GM23338 (cell line): ENCODE results near the gene KLK4.

Experiments used
- CREB1 ChIP-seq: fragments of 250-450 bp; sonication (Bioruptor Pico); IDR thresholded peaks from 2 replicates; pipeline ENCODE4 v1.5.0; 2020; ENCODE audit warnings: low read depth, mild to moderate bottlenecking, moderate library complexity
- EZH2 ChIP-seq: fragments of 200-600 bp; sonication (generic); IDR thresholded peaks from one replicate; pipeline ENCODE4 v1.8.0; 2017; ENCODE audit warnings: antibody characterized with exemption, mild to moderate bottlenecking, low read depth; ENCODE audit not compliant: unreplicated experiment
- EZH2phosphoT487 ChIP-seq: fragments of 200-600 bp; sonication (generic); IDR thresholded peaks from one replicate; pipeline ENCODE4 v1.8.1; 2018; ENCODE audit warnings: antibody characterized with exemption; ENCODE audit not compliant: unreplicated experiment
- JUNB ChIP-seq: IDR thresholded peaks from one replicate; pipeline ENCODE4 v1.6.1; 2016; ENCODE audit warnings: antibody characterized with exemption; ENCODE audit not compliant: unreplicated experiment
- NANOG ChIP-seq: IDR thresholded peaks from 2 replicates; pipeline ENCODE4 v1.6.1; 2016; ENCODE audit warnings: antibody characterized with exemption, borderline replicate concordance
- POLR2AphosphoS5 ChIP-seq: IDR thresholded peaks from 2 replicates; pipeline ENCODE4 v1.6.1; 2016; ENCODE audit warnings: antibody characterized with exemption, low read depth
- STAT1 ChIP-seq: IDR thresholded peaks from one replicate; pipeline ENCODE4 v1.6.1; 2016; ENCODE audit warnings: antibody characterized with exemption; ENCODE audit not compliant: unreplicated experiment
- ZNF114 ChIP-seq: fragments of 250-450 bp; sonication (Bioruptor Pico); IDR thresholded peaks from 2 replicates; pipeline ENCODE4 v1.5.0; 2020; ENCODE audit warnings: mild to moderate bottlenecking, moderate library complexity
- ZNF331 ChIP-seq: fragments of 250-450 bp; sonication (Bioruptor Pico); IDR thresholded peaks from 2 replicates; pipeline ENCODE4 v1.5.0; 2020; ENCODE audit warnings: low read depth, mild to moderate bottlenecking, moderate library complexity
- TF ChIP-seq, protein P1 (sequence below), 2 experiments: fragments of 200-600 bp in 1 of 2; sonication (generic) in 1 of 2; conservative IDR thresholded peaks; 2 replicates each; pipeline versions ENCODE4 v1.5.1 to v1.6.1; 2016 to 2017; ENCODE audit warnings: antibody characterized with exemption in 2 of 2, low read depth in 2 of 2, mild to moderate bottlenecking in 2 of 2, moderate library complexity in 1 of 2
- TF ChIP-seq, protein P2 (sequence below): IDR thresholded peaks from 2 replicates; pipeline ENCODE4 v1.6.1; 2016; ENCODE audit warnings: antibody characterized with exemption
- TF ChIP-seq, protein P3 (sequence below): IDR thresholded peaks from one replicate; pipeline ENCODE4 v1.6.1; 2018; ENCODE audit warnings: antibody characterized with exemption; ENCODE audit not compliant: unreplicated experiment
- TF ChIP-seq, protein P4 (sequence below): fragments of 250-450 bp; sonication (Bioruptor Pico); IDR thresholded peaks from 2 replicates; pipeline ENCODE4 v1.5.0; 2020; ENCODE audit warnings: mild to moderate bottlenecking, moderate library complexity

DNA sequence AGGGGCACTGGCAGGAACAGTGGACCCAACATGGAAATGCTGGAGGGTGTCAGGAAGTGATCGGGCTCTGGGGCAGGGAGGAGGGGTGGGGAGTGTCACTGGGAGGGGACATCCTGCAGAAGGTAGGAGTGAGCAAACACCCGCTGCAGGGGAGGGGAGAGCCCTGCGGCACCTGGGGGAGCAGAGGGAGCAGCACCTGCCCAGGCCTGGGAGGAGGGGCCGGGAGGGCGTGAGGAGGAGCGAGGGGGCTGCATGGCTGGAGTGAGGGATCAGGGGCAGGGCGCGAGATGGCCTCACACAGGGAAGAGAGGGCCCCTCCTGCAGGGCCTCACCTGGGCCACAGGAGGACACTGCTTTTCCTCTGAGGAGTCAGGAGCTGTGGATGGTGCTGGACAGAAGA, 33.9 kb downstream of the KLK4 start:
- TF ChIP-seq, protein P1, sequence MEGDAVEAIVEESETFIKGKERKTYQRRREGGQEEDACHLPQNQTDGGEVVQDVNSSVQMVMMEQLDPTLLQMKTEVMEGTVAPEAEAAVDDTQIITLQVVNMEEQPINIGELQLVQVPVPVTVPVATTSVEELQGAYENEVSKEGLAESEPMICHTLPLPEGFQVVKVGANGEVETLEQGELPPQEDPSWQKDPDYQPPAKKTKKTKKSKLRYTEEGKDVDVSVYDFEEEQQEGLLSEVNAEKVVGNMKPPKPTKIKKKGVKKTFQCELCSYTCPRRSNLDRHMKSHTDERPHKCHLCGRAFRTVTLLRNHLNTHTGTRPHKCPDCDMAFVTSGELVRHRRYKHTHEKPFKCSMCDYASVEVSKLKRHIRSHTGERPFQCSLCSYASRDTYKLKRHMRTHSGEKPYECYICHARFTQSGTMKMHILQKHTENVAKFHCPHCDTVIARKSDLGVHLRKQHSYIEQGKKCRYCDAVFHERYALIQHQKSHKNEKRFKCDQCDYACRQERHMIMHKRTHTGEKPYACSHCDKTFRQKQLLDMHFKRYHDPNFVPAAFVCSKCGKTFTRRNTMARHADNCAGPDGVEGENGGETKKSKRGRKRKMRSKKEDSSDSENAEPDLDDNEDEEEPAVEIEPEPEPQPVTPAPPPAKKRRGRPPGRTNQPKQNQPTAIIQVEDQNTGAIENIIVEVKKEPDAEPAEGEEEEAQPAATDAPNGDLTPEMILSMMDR (conservative IDR thresholded peaks at IDR 0.05; ENCODE audit: low read depth in 2 of 2), result 0 out of 4 replicates have a peak, but pooled peaks of 1 of the 2 experiments have one; percentile 3
- TF ChIP-seq EZH2 (no peak), CREB1 (no peak), POLR2AphosphoS5 (no peak), JUNB (no peak), ZNF114 (CRISPR knock-in tag) (no peak), EZH2phosphoT487 (no peak), NANOG (no peak), ZNF331 (CRISPR knock-in tag) (no peak), STAT1 (no peak)
- TF ChIP-seq, protein P2, sequence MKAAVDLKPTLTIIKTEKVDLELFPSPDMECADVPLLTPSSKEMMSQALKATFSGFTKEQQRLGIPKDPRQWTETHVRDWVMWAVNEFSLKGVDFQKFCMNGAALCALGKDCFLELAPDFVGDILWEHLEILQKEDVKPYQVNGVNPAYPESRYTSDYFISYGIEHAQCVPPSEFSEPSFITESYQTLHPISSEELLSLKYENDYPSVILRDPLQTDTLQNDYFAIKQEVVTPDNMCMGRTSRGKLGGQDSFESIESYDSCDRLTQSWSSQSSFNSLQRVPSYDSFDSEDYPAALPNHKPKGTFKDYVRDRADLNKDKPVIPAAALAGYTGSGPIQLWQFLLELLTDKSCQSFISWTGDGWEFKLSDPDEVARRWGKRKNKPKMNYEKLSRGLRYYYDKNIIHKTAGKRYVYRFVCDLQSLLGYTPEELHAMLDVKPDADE, result no peak
- TF ChIP-seq, protein P3, sequence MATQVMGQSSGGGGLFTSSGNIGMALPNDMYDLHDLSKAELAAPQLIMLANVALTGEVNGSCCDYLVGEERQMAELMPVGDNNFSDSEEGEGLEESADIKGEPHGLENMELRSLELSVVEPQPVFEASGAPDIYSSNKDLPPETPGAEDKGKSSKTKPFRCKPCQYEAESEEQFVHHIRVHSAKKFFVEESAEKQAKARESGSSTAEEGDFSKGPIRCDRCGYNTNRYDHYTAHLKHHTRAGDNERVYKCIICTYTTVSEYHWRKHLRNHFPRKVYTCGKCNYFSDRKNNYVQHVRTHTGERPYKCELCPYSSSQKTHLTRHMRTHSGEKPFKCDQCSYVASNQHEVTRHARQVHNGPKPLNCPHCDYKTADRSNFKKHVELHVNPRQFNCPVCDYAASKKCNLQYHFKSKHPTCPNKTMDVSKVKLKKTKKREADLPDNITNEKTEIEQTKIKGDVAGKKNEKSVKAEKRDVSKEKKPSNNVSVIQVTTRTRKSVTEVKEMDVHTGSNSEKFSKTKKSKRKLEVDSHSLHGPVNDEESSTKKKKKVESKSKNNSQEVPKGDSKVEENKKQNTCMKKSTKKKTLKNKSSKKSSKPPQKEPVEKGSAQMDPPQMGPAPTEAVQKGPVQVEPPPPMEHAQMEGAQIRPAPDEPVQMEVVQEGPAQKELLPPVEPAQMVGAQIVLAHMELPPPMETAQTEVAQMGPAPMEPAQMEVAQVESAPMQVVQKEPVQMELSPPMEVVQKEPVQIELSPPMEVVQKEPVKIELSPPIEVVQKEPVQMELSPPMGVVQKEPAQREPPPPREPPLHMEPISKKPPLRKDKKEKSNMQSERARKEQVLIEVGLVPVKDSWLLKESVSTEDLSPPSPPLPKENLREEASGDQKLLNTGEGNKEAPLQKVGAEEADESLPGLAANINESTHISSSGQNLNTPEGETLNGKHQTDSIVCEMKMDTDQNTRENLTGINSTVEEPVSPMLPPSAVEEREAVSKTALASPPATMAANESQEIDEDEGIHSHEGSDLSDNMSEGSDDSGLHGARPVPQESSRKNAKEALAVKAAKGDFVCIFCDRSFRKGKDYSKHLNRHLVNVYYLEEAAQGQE, result no peak
- TF ChIP-seq, protein P4, sequence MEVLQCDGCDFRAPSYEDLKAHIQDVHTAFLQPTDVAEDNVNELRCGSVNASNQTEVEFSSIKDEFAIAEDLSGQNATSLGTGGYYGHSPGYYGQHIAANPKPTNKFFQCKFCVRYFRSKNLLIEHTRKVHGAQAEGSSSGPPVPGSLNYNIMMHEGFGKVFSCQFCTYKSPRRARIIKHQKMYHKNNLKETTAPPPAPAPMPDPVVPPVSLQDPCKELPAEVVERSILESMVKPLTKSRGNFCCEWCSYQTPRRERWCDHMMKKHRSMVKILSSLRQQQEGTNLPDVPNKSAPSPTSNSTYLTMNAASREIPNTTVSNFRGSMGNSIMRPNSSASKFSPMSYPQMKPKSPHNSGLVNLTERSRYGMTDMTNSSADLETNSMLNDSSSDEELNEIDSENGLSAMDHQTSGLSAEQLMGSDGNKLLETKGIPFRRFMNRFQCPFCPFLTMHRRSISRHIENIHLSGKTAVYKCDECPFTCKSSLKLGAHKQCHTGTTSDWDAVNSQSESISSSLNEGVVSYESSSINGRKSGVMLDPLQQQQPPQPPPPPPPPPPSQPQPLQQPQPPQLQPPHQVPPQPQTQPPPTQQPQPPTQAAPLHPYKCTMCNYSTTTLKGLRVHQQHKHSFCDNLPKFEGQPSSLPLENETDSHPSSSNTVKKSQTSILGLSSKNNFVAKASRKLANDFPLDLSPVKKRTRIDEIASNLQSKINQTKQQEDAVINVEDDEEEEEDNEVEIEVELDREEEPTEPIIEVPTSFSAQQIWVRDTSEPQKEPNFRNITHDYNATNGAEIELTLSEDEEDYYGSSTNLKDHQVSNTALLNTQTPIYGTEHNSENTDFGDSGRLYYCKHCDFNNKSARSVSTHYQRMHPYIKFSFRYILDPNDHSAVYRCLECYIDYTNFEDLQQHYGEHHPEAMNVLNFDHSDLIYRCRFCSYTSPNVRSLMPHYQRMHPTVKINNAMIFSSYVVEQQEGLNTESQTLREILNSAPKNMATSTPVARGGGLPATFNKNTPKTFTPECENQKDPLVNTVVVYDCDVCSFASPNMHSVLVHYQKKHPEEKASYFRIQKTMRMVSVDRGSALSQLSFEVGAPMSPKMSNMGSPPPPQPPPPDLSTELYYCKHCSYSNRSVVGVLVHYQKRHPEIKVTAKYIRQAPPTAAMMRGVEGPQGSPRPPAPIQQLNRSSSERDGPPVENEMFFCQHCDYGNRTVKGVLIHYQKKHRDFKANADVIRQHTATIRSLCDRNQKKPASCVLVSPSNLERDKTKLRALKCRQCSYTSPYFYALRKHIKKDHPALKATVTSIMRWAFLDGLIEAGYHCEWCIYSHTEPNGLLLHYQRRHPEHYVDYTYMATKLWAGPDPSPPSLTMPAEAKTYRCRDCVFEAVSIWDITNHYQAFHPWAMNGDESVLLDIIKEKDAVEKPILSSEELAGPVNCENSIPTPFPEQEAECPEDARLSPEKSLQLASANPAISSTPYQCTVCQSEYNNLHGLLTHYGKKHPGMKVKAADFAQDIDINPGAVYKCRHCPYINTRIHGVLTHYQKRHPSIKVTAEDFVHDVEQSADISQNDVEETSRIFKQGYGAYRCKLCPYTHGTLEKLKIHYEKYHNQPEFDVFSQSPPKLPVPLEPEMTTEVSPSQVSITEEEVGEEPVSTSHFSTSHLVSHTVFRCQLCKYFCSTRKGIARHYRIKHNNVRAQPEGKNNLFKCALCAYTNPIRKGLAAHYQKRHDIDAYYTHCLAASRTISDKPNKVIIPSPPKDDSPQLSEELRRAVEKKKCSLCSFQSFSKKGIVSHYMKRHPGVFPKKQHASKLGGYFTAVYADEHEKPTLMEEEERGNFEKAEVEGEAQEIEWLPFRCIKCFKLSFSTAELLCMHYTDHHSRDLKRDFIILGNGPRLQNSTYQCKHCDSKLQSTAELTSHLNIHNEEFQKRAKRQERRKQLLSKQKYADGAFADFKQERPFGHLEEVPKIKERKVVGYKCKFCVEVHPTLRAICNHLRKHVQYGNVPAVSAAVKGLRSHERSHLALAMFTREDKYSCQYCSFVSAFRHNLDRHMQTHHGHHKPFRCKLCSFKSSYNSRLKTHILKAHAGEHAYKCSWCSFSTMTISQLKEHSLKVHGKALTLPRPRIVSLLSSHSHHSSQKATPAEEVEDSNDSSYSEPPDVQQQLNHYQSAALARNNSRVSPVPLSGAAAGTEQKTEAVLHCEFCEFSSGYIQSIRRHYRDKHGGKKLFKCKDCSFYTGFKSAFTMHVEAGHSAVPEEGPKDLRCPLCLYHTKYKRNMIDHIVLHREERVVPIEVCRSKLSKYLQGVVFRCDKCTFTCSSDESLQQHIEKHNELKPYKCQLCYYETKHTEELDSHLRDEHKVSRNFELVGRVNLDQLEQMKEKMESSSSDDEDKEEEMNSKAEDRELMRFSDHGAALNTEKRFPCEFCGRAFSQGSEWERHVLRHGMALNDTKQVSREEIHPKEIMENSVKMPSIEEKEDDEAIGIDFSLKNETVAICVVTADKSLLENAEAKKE, result no peak
